Osteocyte (in vitro differentiated cells): ENCODE data around the gene CTLA4. TPM values are rescaled to one million over a fixed set of nuclear protein-coding genes. Genes with fewer than 3 reads are reported as not detected.

ENCODE experiments used
- DNase-seq: peaks from one replicate; pipeline ENCODE4 v3.0.0; 2021; ENCODE audit warnings: mixed read lengths; ENCODE audit not compliant: unreplicated experiment; ENCODE audit errors: extremely low spot score
- H3K27ac Mint-ChIP-seq: one replicate; pipeline ENCODE4 v1.8.0; 2021; ENCODE audit warnings: mild to moderate bottlenecking, mixed read lengths; ENCODE audit not compliant: unreplicated experiment
- H3K27me3 Mint-ChIP-seq: one replicate; pipeline ENCODE4 v1.8.0; 2021; ENCODE audit warnings: mixed read lengths; ENCODE audit not compliant: unreplicated experiment
- H3K36me3 Mint-ChIP-seq: one replicate; pipeline ENCODE4 v1.8.0; 2021; ENCODE audit warnings: mixed read lengths; ENCODE audit not compliant: unreplicated experiment
- H3K4me1 Mint-ChIP-seq: one replicate; pipeline ENCODE4 v1.8.0; 2021; ENCODE audit warnings: mixed read lengths; ENCODE audit not compliant: unreplicated experiment
- H3K4me3 Mint-ChIP-seq: one replicate; pipeline ENCODE4 v1.8.0; 2021; ENCODE audit warnings: mild to moderate bottlenecking, moderate library complexity, mixed read lengths; ENCODE audit not compliant: unreplicated experiment
- H3K9me3 Mint-ChIP-seq: one replicate; pipeline ENCODE4 v1.8.0; 2021; ENCODE audit warnings: mixed read lengths; ENCODE audit not compliant: unreplicated experiment
- CTCF ChIP-seq: fragments of 200-600 bp; sonication (generic); IDR thresholded peaks from 2 replicates; pipeline ENCODE4 v1.5.0; 2021; ENCODE audit warnings: antibody characterized with exemption, mild to moderate bottlenecking, moderate library complexity
- total RNA-seq: library from RNA; stranded (reverse); gene quantifications from 2 replicates; pipeline ENCODE4 v1.2.1, GENCODE V29; 2021

Gene CTLA4
- total RNA-seq, 1 donor from 2014 or later = not detected

GRCh38 chr2:203846490-203847105, 21.0 kb upstream of the CTLA4 start:
- DNase-seq = no peak
- TF ChIP-seq CTCF = no peak
- Mint-ChIP-seq H3K4me1 (peaks cover 6% of the 10 kb centered on the region), H3K4me3 (no peak overlapping the region), H3K27ac (no peak overlapping the region), H3K36me3 (no peaks in the 10 kb centered on the region), H3K9me3 (peaks cover 7% of the 10 kb centered on the region), H3K27me3 (peaks cover 38% of the 10 kb centered on the region)

GRCh38 chr2:203849010-203849409, 18.6 kb upstream of the CTLA4 start:
- no peak for DNase-seq
- peaks cover 49% of the 10 kb centered on the region for H3K27me3 Mint-ChIP-seq
- no peak overlapping the region for H3K27ac Mint-ChIP-seq
- TF ChIP-seq CTCF = no peak
- H3K36me3 Mint-ChIP-seq = no peaks in the 10 kb centered on the region
- no peak overlapping the region for H3K4me3 Mint-ChIP-seq
- peaks cover 7% of the 10 kb centered on the region for H3K9me3 Mint-ChIP-seq
- no peaks in the 10 kb centered on the region for H3K4me1 Mint-ChIP-seq

- Mint-ChIP-seq H3K9me3 (peaks cover 7% of the 10 kb centered on the region), H3K36me3 (no peaks in the 10 kb centered on the region), H3K4me1 (no peaks in the 10 kb centered on the region), H3K4me3 (no peak overlapping the region), H3K27ac (no peak overlapping the region), H3K27me3 (peaks cover 59% of the 10 kb centered on the region)
- DNase-seq = no peak
- no peak for TF ChIP-seq CTCF
Observed at GRCh38 chr2:203852760-203853159, 14.8 kb upstream of the CTLA4 start.

- no peak for TF ChIP-seq CTCF
- peaks cover 7% of the 10 kb centered on the region for H3K9me3 Mint-ChIP-seq
- H3K36me3 Mint-ChIP-seq = no peaks in the 10 kb centered on the region
- no peak for DNase-seq
- no peaks in the 10 kb centered on the region for H3K4me1 Mint-ChIP-seq
- H3K27ac Mint-ChIP-seq = no peak overlapping the region
- H3K4me3 Mint-ChIP-seq = no peak overlapping the region
- peaks cover 58% of the 10 kb centered on the region for H3K27me3 Mint-ChIP-seq
Observed at GRCh38 chr2:203853271-203853670, 14.3 kb upstream of the CTLA4 start.

GRCh38 chr2:203853722-203854121, 13.8 kb upstream of the CTLA4 start:
- H3K27me3 Mint-ChIP-seq = peaks cover 58% of the 10 kb centered on the region
- peaks cover 7% of the 10 kb centered on the region for H3K9me3 Mint-ChIP-seq
- no peak for TF ChIP-seq CTCF
- no peaks in the 10 kb centered on the region for H3K36me3 Mint-ChIP-seq
- H3K4me1 Mint-ChIP-seq = no peaks in the 10 kb centered on the region
- H3K27ac Mint-ChIP-seq = no peak overlapping the region
- no peak overlapping the region for H3K4me3 Mint-ChIP-seq
- DNase-seq = no peak
